H9 (cell line): ENCODE measurements around the gene MAD1L1. TPM values are rescaled to one million over a fixed set of nuclear protein-coding genes. Genes with fewer than 3 reads are reported as not detected.

ENCODE experiments used
- DNase-seq: peaks from one replicate; pipeline ENCODE4 v3.0.0-alpha.2; 2017
- H2AFZ ChIP-seq: one replicate; pipeline ENCODE4 v1.6.1; 2013; ENCODE audit warnings: mild to moderate bottlenecking, low read length, control low read depth, moderate library complexity
- H2AK5ac ChIP-seq: 2 replicates; pipeline ENCODE4 v1.6.1; 2013; ENCODE audit warnings: low read length, control low read depth, mixed read lengths; ENCODE audit not compliant: insufficient read length
- H2BK120ac ChIP-seq: one replicate; pipeline ENCODE4 v1.6.1; 2013; ENCODE audit warnings: low read depth, mild to moderate bottlenecking, low read length, control low read depth, inconsistent platforms; ENCODE audit not compliant: poor library complexity, severe bottlenecking
- H2BK12ac ChIP-seq: 2 replicates; pipeline ENCODE4 v1.6.1; 2013; ENCODE audit warnings: low read length, control low read depth, mixed read lengths, low read depth; ENCODE audit not compliant: insufficient read length
- H2BK15ac ChIP-seq: 2 replicates; pipeline ENCODE4 v1.6.1; 2013; ENCODE audit warnings: low read depth, low read length, control low read depth
- H2BK20ac ChIP-seq: one replicate; pipeline ENCODE4 v1.6.1; 2013; ENCODE audit warnings: low read depth, mild to moderate bottlenecking, low read length, control low read depth, inconsistent platforms; ENCODE audit not compliant: poor library complexity, severe bottlenecking
- H2BK5ac ChIP-seq: 2 replicates; pipeline ENCODE4 v1.6.1; 2013; ENCODE audit warnings: low read length, control low read depth, mixed read lengths; ENCODE audit not compliant: insufficient read length
- H3K14ac ChIP-seq: 2 replicates; pipeline ENCODE4 v1.6.1; 2013; ENCODE audit warnings: low read length, control low read depth; ENCODE audit not compliant: insufficient read depth
- H3K18ac ChIP-seq: 2 replicates; pipeline ENCODE4 v1.6.1; 2013; ENCODE audit warnings: low read depth, mild to moderate bottlenecking, mixed read lengths, low read length, control low read depth; ENCODE audit not compliant: insufficient read length
- H3K23ac ChIP-seq: 2 replicates; pipeline ENCODE4 v1.6.1; 2013; ENCODE audit warnings: low read length, control low read depth, mixed read lengths, low read depth; ENCODE audit not compliant: insufficient read length
- H3K23me2 ChIP-seq: 2 replicates; pipeline ENCODE4 v1.6.1; 2013; ENCODE audit warnings: low read depth, mild to moderate bottlenecking, mixed read lengths, low read length, control low read depth; ENCODE audit not compliant: insufficient read length, poor library complexity, severe bottlenecking
- H3K27ac ChIP-seq: 2 replicates; pipeline ENCODE4 v1.5.1; 2013; ENCODE audit warnings: low read length, control low read depth, mixed read lengths, low read depth; ENCODE audit not compliant: insufficient read length
- H3K27me3 ChIP-seq: 2 replicates; pipeline ENCODE4 v1.6.1; 2013; ENCODE audit warnings: low read length, control low read depth, inconsistent platforms; ENCODE audit not compliant: insufficient read depth
- H3K4ac ChIP-seq: 2 replicates; pipeline ENCODE4 v1.6.1; 2013; ENCODE audit warnings: low read depth, mild to moderate bottlenecking, control low read depth, inconsistent platforms, low read length, moderate library complexity
- H3K4me1 ChIP-seq: 2 replicates; pipeline ENCODE4 v1.6.1; 2013; ENCODE audit warnings: low read length, control low read depth, inconsistent platforms; ENCODE audit not compliant: insufficient read depth
- H3K4me2 ChIP-seq: 2 replicates; pipeline ENCODE4 v1.6.1; 2013; ENCODE audit warnings: low read length, control low read depth, mixed read lengths; ENCODE audit not compliant: insufficient read length, insufficient read depth
- H3K56ac ChIP-seq: 2 replicates; pipeline ENCODE4 v1.6.1; 2013; ENCODE audit warnings: low read depth, mild to moderate bottlenecking, mixed read lengths, low read length, control low read depth; ENCODE audit not compliant: insufficient read length
- H3K79me1 ChIP-seq: 2 replicates; pipeline ENCODE4 v1.6.1; 2013; ENCODE audit warnings: low read depth, mild to moderate bottlenecking, moderate library complexity, low read length, control low read depth, inconsistent platforms; ENCODE audit not compliant: insufficient read depth, poor library complexity, severe bottlenecking
- H3K79me2 ChIP-seq: 2 replicates; pipeline ENCODE4 v1.6.1; 2013; ENCODE audit warnings: low read length, control low read depth, inconsistent platforms; ENCODE audit not compliant: insufficient read depth
- H3K9ac ChIP-seq: 2 replicates; pipeline ENCODE4 v1.6.1; 2013; ENCODE audit warnings: low read length, control low read depth, mixed read lengths; ENCODE audit not compliant: insufficient read length; ENCODE audit errors: extremely low read depth
- H3K9me3 ChIP-seq: one replicate; pipeline ENCODE4 v1.6.1; 2013; ENCODE audit warnings: low read depth, low read length, inconsistent platforms; ENCODE audit not compliant: control insufficient read depth
- H3T11ph ChIP-seq: one replicate; pipeline ENCODE4 v1.6.1; 2013; ENCODE audit warnings: mild to moderate bottlenecking, low read length, control low read depth, inconsistent platforms
- H4K20me1 ChIP-seq: one replicate; pipeline ENCODE4 v1.6.1; 2013; ENCODE audit not compliant: control insufficient read depth, insufficient read length, insufficient read depth
- H4K5ac ChIP-seq: 2 replicates; pipeline ENCODE4 v1.6.1; 2013; ENCODE audit warnings: low read depth, mild to moderate bottlenecking, mixed read lengths, low read length, control low read depth; ENCODE audit not compliant: insufficient read length
- H4K8ac ChIP-seq: replicated peaks from 2 replicates; pipeline ENCODE4 v1.6.1; 2013; ENCODE audit warnings: low read length, control low read depth, mixed read lengths, low read depth; ENCODE audit not compliant: insufficient read length
- H4K91ac ChIP-seq: 2 replicates; pipeline ENCODE4 v1.6.1; 2013; ENCODE audit warnings: low read depth, mild to moderate bottlenecking, moderate library complexity, mixed read lengths, low read length, control low read depth; ENCODE audit not compliant: insufficient read length
- H3K27ac Mint-ChIP-seq, 3 experiments: 2 replicates in 2 of 3; 3 replicates in 1 of 3; pipeline ENCODE4 v1.8.0; 2020 to 2021; ENCODE audit warnings: mixed read lengths in 3 of 3, mild to moderate bottlenecking in 1 of 3, moderate library complexity in 1 of 3
- H3K27me3 Mint-ChIP-seq: 2 replicates; pipeline ENCODE4 v1.8.0; 2021; ENCODE audit warnings: low read depth, mild to moderate bottlenecking, moderate library complexity, mixed read lengths
- H3K36me3 Mint-ChIP-seq, 3 experiments: 2 replicates in 2 of 3; 3 replicates in 1 of 3; pipeline ENCODE4 v1.8.0; 2020 to 2021; ENCODE audit warnings: low read depth in 3 of 3, mixed read lengths in 3 of 3; ENCODE audit not compliant: insufficient read depth in 1 of 3
- H3K4me1 Mint-ChIP-seq, 2 experiments: 2 replicates each; pipeline ENCODE4 v1.8.0; 2020; ENCODE audit warnings: mixed read lengths in 2 of 2
- H3K4me3 Mint-ChIP-seq, 2 experiments: 2 replicates in 1 of 2; 3 replicates in 1 of 2; pipeline ENCODE4 v1.8.0; 2020 to 2021; ENCODE audit warnings: mild to moderate bottlenecking in 2 of 2, mixed read lengths in 2 of 2, moderate library complexity in 1 of 2
- H3K9me3 Mint-ChIP-seq, 2 experiments: 2 replicates in 1 of 2; 3 replicates in 1 of 2; pipeline ENCODE4 v1.8.0; 2020; ENCODE audit warnings: mild to moderate bottlenecking in 2 of 2, mixed read lengths in 2 of 2, moderate library complexity in 1 of 2
- CTCF ChIP-seq: fragments of 200-600 bp; sonication (generic); conservative IDR thresholded peaks from 3 replicates; pipeline ENCODE4 v1.8.0; 2021; ENCODE audit warnings: antibody characterized with exemption, mild to moderate bottlenecking
- WGBS: extraction: QIAGEN DNeasy Blood & Tissue Kit; methylation state at CpG from one replicate; pipeline ENCODE4 v1.1.7; 2013; ENCODE audit warnings: missing lambda C conversion rate, low lambda C conversion rate, mixed read lengths; ENCODE audit not compliant: insufficient read length; ENCODE audit errors: extremely low coverage; 5-methylcytosine and 5-hydroxymethylcytosine counted together
- total RNA-seq: library from RNA; stranded (reverse); gene quantifications from 2 replicates; pipeline ENCODE4 v1.2.1, GENCODE V29; 2021

Gene MAD1L1
- total RNA-seq, 1 experiment from 2014 or later, result 39.0 TPM

GRCh38 chr7:2088801-2089200 is 143.9 kb downstream of the MAD1L1 start:
- Histone ChIP-seq H3T11ph (no peak overlapping the region), H4K20me1 (no peaks in the 10 kb centered on the region), H2BK120ac (no peak overlapping the region), H3K27me3 (no peaks in the 10 kb centered on the region), H3K9ac (no peak overlapping the region), H3K23me2 (no peaks in the 10 kb centered on the region), H2BK20ac (no peak overlapping the region), H3K79me1 (no peaks in the 10 kb centered on the region), H3K14ac (peak overlapping the region; percentile 2; the same call in 1 of the 2 replicates), H3K18ac (no peak overlapping the region), H2AFZ (no peak overlapping the region), H2AK5ac (no peak overlapping the region), H3K56ac (no peak overlapping the region), H3K9me3 (no peaks in the 10 kb centered on the region), H4K91ac (no peak overlapping the region), H4K5ac (no peak overlapping the region), H3K23ac (no peak overlapping the region), H2BK5ac (no peak overlapping the region), H2BK15ac (no peak overlapping the region), H2BK12ac (no peak overlapping the region), H3K4me2 (no peak overlapping the region), H3K4me1 (no peaks in the 10 kb centered on the region), H3K79me2 (no peaks in the 10 kb centered on the region), H3K4ac (no peak overlapping the region), H4K8ac (no peak overlapping the region), H3K27ac (no peak overlapping the region)
- Mint-ChIP-seq H3K9me3 (peaks cover 3% of the 10 kb centered on the region in 2 experiments; a peak in 3 of 5 replicates), H3K4me3 (no peak overlapping the region), H3K4me1 (no peaks in the 10 kb centered on the region), H3K36me3 (peaks cover 18 to 28% (median 18%) of the 10 kb centered on the region in 3 experiments), H3K27ac (no peak overlapping the region), H3K27me3 (no peaks in the 10 kb centered on the region)
- DNase-seq, result no peak
- WGBS, result no CpG with 5 or more reads among the region's 15 CpGs
- no peak for TF ChIP-seq CTCF
